MM.1S (cell line): Measurements from ENCODE around the gene ZNF892.
A peak's percentile ranks its signal among the peaks of the same experiment; 100 is the strongest.

Source experiments
- DNase-seq: peaks from one replicate; pipeline ENCODE4 v3.0.0-alpha.2; 2015
- H2AFZ ChIP-seq: fragments of 300-600 bp; sonication (generic); 2 replicates; pipeline ENCODE4 v1.6.0; 2016; ENCODE audit warnings: antibody characterized with exemption, low read length
- H3F3A ChIP-seq: fragments of 300-600 bp; sonication (generic); 2 replicates; pipeline ENCODE4 v1.6.1; 2016; ENCODE audit warnings: mild to moderate bottlenecking, antibody characterized with exemption, low read length, moderate library complexity, mixed read lengths; ENCODE audit not compliant: insufficient read depth
- H3K27ac ChIP-seq: fragments of 300-600 bp; sonication (generic); 2 replicates; pipeline ENCODE4 v1.5.1; 2016; ENCODE audit warnings: mild to moderate bottlenecking, low read length
- H3K27me3 ChIP-seq: fragments of 300-600 bp; sonication (generic); replicated peaks from 2 replicates; pipeline ENCODE4 v1.6.0; 2016; ENCODE audit warnings: low read length; ENCODE audit not compliant: insufficient read depth
- H3K36me3 ChIP-seq: fragments of 300-600 bp; sonication (generic); replicated peaks from 2 replicates; pipeline ENCODE4 v1.6.1; 2016; ENCODE audit warnings: mild to moderate bottlenecking, low read length, mixed read lengths; ENCODE audit not compliant: insufficient read depth
- H3K4me1 ChIP-seq: fragments of 300-600 bp; sonication (generic); 2 replicates; pipeline ENCODE4 v1.6.1; 2016; ENCODE audit warnings: low read length, mixed read lengths
- H3K4me2 ChIP-seq: fragments of 300-600 bp; sonication (generic); 2 replicates; pipeline ENCODE4 v1.6.0; 2016; ENCODE audit warnings: low read depth, low read length
- H3K4me3 ChIP-seq: fragments of 300-600 bp; sonication (generic); 2 replicates; pipeline ENCODE4 v1.5.1; 2016; ENCODE audit warnings: low read length, mixed read lengths
- H3K79me2 ChIP-seq: fragments of 300-600 bp; sonication (generic); 2 replicates; pipeline ENCODE4 v1.6.1; 2016; ENCODE audit warnings: mixed run types, low read length, mixed read lengths
- H3K9ac ChIP-seq: fragments of 300-600 bp; sonication (generic); 2 replicates; pipeline ENCODE4 v1.6.1; 2016; ENCODE audit warnings: low read length, mixed read lengths
- H3K9me2 ChIP-seq: fragments of 300-600 bp; sonication (generic); replicated peaks from 2 replicates; pipeline ENCODE4 v1.6.1; 2016; ENCODE audit warnings: mild to moderate bottlenecking, low read length, mixed read lengths; ENCODE audit not compliant: insufficient read depth
- H3K9me3 ChIP-seq: fragments of 300-600 bp; sonication (generic); replicated peaks from 2 replicates; pipeline ENCODE4 v1.6.1; 2016; ENCODE audit warnings: mild to moderate bottlenecking, low read length, mixed read lengths; ENCODE audit not compliant: insufficient read depth
- H4K20me1 ChIP-seq: fragments of 300-600 bp; sonication (generic); 2 replicates; pipeline ENCODE4 v1.6.1; 2016; ENCODE audit warnings: mild to moderate bottlenecking, low read length, moderate library complexity, mixed read lengths; ENCODE audit not compliant: insufficient read depth
- CTCF ChIP-seq: fragments of 300-600 bp; sonication (generic); IDR thresholded peaks from 2 replicates; pipeline ENCODE4 v1.5.1; 2016; ENCODE audit warnings: antibody characterized with exemption, low read length, mixed read lengths
- EZH2 ChIP-seq: fragments of 300-600 bp; sonication (generic); optimal IDR thresholded peaks from 2 replicates; pipeline ENCODE3; 2017; ENCODE audit warnings: low read depth, mild to moderate bottlenecking, antibody characterized with exemption, low read length, mixed read lengths
- EZH2phosphoT487 ChIP-seq: fragments of 300-600 bp; sonication (generic); IDR thresholded peaks from 2 replicates; pipeline ENCODE4 v1.6.1; 2018; ENCODE audit warnings: antibody characterized with exemption, low read length

The ZNF892 gene

GRCh38 chr2:95232232-95232631 lies 24.9 kb downstream of the ZNF892 start:
- Histone ChIP-seq H3F3A (no peaks in the 10 kb centered on the region), H3K27ac (no peak overlapping the region), H3K4me1 (no peaks in the 10 kb centered on the region), H4K20me1 (no peaks in the 10 kb centered on the region), H3K9ac (no peak overlapping the region), H3K4me3 (no peak overlapping the region), H3K79me2 (no peaks in the 10 kb centered on the region), H3K9me3 (no peaks in the 10 kb centered on the region), H2AFZ (peak overlapping the region; percentile 52; the same call in 1 of the 2 replicates), H3K27me3 (no peaks in the 10 kb centered on the region), H3K4me2 (peak overlapping the region; percentile 23; the same call in 1 of the 2 replicates), H3K9me2 (no peaks in the 10 kb centered on the region), H3K36me3 (no peaks in the 10 kb centered on the region)
- no peak for DNase-seq
- TF ChIP-seq EZH2phosphoT487 (no peak), CTCF (no peak), EZH2 (no peak)

- no peak overlapping the region for H3K27ac ChIP-seq
- no peak overlapping the region for H3K4me3 ChIP-seq
- no peak overlapping the region for H3K4me2 ChIP-seq
- no peaks in the 10 kb centered on the region for H3K36me3 ChIP-seq
- H3K9ac ChIP-seq: no peak overlapping the region
- no peaks in the 10 kb centered on the region for H3K9me3 ChIP-seq
- TF ChIP-seq CTCF (no peak), EZH2 (no peak), EZH2phosphoT487 (no peak)
- DNase-seq: no peak
- no peaks in the 10 kb centered on the region for H3K9me2 ChIP-seq
- no peaks in the 10 kb centered on the region for H3F3A ChIP-seq
- no peaks in the 10 kb centered on the region for H3K79me2 ChIP-seq
- H4K20me1 ChIP-seq: no peaks in the 10 kb centered on the region
- H2AFZ ChIP-seq: no peak overlapping the region
- H3K27me3 ChIP-seq: no peaks in the 10 kb centered on the region
- no peaks in the 10 kb centered on the region for H3K4me1 ChIP-seq
Measured at GRCh38 chr2:95234286-95234785, 27.0 kb downstream of the ZNF892 start.

GRCh38 chr2:95234816-95235215 lies 27.5 kb downstream of the ZNF892 start:
- no peaks in the 10 kb centered on the region for H3K9me3 ChIP-seq
- TF ChIP-seq CTCF (no peak), EZH2phosphoT487 (no peak), EZH2 (no peak)
- no peaks in the 10 kb centered on the region for H3K9me2 ChIP-seq

GRCh38 chr2:95238131-95238530 lies 30.8 kb downstream of the ZNF892 start:
- no peak overlapping the region for H3K4me3 ChIP-seq
- no peaks in the 10 kb centered on the region for H4K20me1 ChIP-seq
- H2AFZ ChIP-seq: no peak overlapping the region
- H3K4me2 ChIP-seq: no peak overlapping the region
- H3F3A ChIP-seq: no peaks in the 10 kb centered on the region
- no peaks in the 10 kb centered on the region for H3K9me3 ChIP-seq
- H3K79me2 ChIP-seq: no peaks in the 10 kb centered on the region
- H3K27me3 ChIP-seq: no peaks in the 10 kb centered on the region
- no peaks in the 10 kb centered on the region for H3K36me3 ChIP-seq
- H3K27ac ChIP-seq: no peak overlapping the region
- H3K4me1 ChIP-seq: no peaks in the 10 kb centered on the region
- H3K9me2 ChIP-seq: no peaks in the 10 kb centered on the region
- no peak overlapping the region for H3K9ac ChIP-seq
- DNase-seq: no peak
- TF ChIP-seq CTCF (no peak), EZH2phosphoT487 (no peak), EZH2 (no peak)

More at GRCh38 chr2:95234816-95235215, 27.5 kb downstream of the ZNF892 start:
- Histone ChIP-seq H3K4me2 (no peak overlapping the region), H3F3A (no peaks in the 10 kb centered on the region), H3K27ac (no peak overlapping the region), H3K36me3 (no peaks in the 10 kb centered on the region), H3K9ac (no peak overlapping the region), H3K27me3 (no peaks in the 10 kb centered on the region), H4K20me1 (no peaks in the 10 kb centered on the region), H3K4me3 (no peak overlapping the region), H2AFZ (no peak overlapping the region), H3K4me1 (no peaks in the 10 kb centered on the region), H3K79me2 (no peaks in the 10 kb centered on the region)
- DNase-seq: no peak
